A549 (cell line): Measurements from ENCODE around the gene TIE1. TPM values are rescaled to one million over a fixed set of nuclear protein-coding genes. Genes with fewer than 3 reads are reported as not detected.

Source experiments
- ATAC-seq, 2 experiments: fragments of 200-7000 bp in 1 of 2; fragments of >200 bp in 1 of 2; cut with Nextera tagmentation in 1 of 2; cut with Tn5 transposase in 1 of 2; 3 replicates each; pipeline versions ENCODE4 v1.8.0 to v1.9.1; 2018 to 2020; ENCODE audit warnings: mild to moderate bottlenecking in 1 of 2, moderate library complexity in 1 of 2
- CTCF ChIA-PET: fragments of 300-600 bp; sonication (Branson Sonifier 250); formaldehyde crosslinking; extraction: SDS; loops from one replicate; lab custom pipeline; 2021; ENCODE audit warnings: antibody characterized with exemption, inconsistent platforms; lab: Yijun Ruan, JAX
- POLR2A ChIA-PET: fragments of 350-600 bp; formaldehyde crosslinking; extraction: SDS; loops from one replicate; lab custom pipeline; 2021; ENCODE audit warnings: antibody characterized with exemption, inconsistent platforms; lab: Yijun Ruan, JAX
- DNase-seq, 2 experiments: peaks; one replicate each; pipeline versions ENCODE4 v3.0.0 to v3.0.0-alpha.2; 2011 to 2016; ENCODE audit warnings: low read depth in 1 of 2, low spot score in 1 of 2
- FAIRE-seq: peaks from 2 replicates; lab custom pipeline; 2011; peaks lifted over from hg19 to GRCh38; lab: Jason Lieb, UNC
- H3K27ac ChIP-seq, 2 experiments: fragments of >200 bp; sonication (Bioruptor Twin); formaldehyde crosslinking; 3 replicates each; pipeline ENCODE4 v1.5.1; 2016 to 2017
- H3K4me1 ChIP-seq: fragments of >200 bp; sonication (Bioruptor Twin); formaldehyde crosslinking; 3 replicates; pipeline ENCODE4 v1.6.1; 2016
- H3K4me2 ChIP-seq: fragments of >200 bp; sonication (Bioruptor Twin); formaldehyde crosslinking; 3 replicates; pipeline ENCODE4 v1.6.1; 2016
- H3K4me3 ChIP-seq: fragments of >200 bp; sonication (Bioruptor Twin); formaldehyde crosslinking; 3 replicates; pipeline ENCODE4 v1.5.1; 2016
- H3K9me3 ChIP-seq: fragments of >200 bp; sonication (Bioruptor Twin); formaldehyde crosslinking; 3 replicates; pipeline ENCODE4 v1.6.1; 2016
- BHLHE40 ChIP-seq: IDR thresholded peaks from 2 replicates; pipeline ENCODE4 v1.6.1; 2012; ENCODE audit warnings: low read depth, low read length, inconsistent platforms
- CEBPB ChIP-seq, 2 experiments: fragments of >200 bp in 1 of 2; sonication (Bioruptor Twin) in 1 of 2; formaldehyde crosslinking in 1 of 2; IDR thresholded peaks; 2 replicates each; pipeline ENCODE4 v1.6.1; 2012 to 2016
- CHD4 ChIP-seq: fragments of 200-600 bp; sonication (generic); IDR thresholded peaks from 2 replicates; pipeline ENCODE4 v1.6.1; 2016; ENCODE audit warnings: antibody characterized with exemption, mild to moderate bottlenecking, borderline replicate concordance
- EHMT2 ChIP-seq: fragments of 200-600 bp; sonication (generic); IDR thresholded peaks from 2 replicates; pipeline ENCODE4 v1.6.1; 2016; ENCODE audit warnings: antibody characterized with exemption, low read depth, mild to moderate bottlenecking, moderate library complexity
- FOXS1 ChIP-seq: fragments of 250-450 bp; sonication (Bioruptor Pico); IDR thresholded peaks from 2 replicates; pipeline ENCODE4 v1.5.0; 2020; ENCODE audit warnings: mild to moderate bottlenecking, moderate library complexity
- HDAC2 ChIP-seq: fragments of 200-600 bp; sonication (generic); IDR thresholded peaks from 2 replicates; pipeline ENCODE4 v1.6.1; 2016
- HEYL ChIP-seq: fragments of 250-450 bp; sonication (Bioruptor Pico); IDR thresholded peaks from 2 replicates; pipeline ENCODE4 v1.8.0; 2021; ENCODE audit warnings: mild to moderate bottlenecking, moderate library complexity
- HOXB5 ChIP-seq: fragments of 250-450 bp; sonication (Bioruptor Pico); IDR thresholded peaks from 2 replicates; pipeline ENCODE4 v1.5.0; 2020; ENCODE audit warnings: mild to moderate bottlenecking, moderate library complexity
- JUN ChIP-seq, 2 experiments: fragments of >200 bp; sonication (Bioruptor Twin); formaldehyde crosslinking; IDR thresholded peaks; 2 replicates in 1 of 2; 3 replicates in 1 of 2; pipeline ENCODE4 v1.6.1; 2016 to 2017
- KDM5A ChIP-seq: fragments of 200-600 bp; sonication (generic); IDR thresholded peaks from 2 replicates; pipeline ENCODE4 v1.6.1; 2016; ENCODE audit warnings: antibody characterized with exemption, mild to moderate bottlenecking
- MAZ ChIP-seq: fragments of 150-350 bp; IDR thresholded peaks from 2 replicates; pipeline ENCODE4 v1.6.1; 2014; ENCODE audit warnings: antibody characterized with exemption, low read depth, low read length, borderline replicate concordance
- MYC ChIP-seq: IDR thresholded peaks from 2 replicates; pipeline ENCODE4 v1.6.1; 2012; ENCODE audit warnings: mild to moderate bottlenecking, inconsistent platforms, low read length, improper control_type of control experiment, borderline replicate concordance
- NPAS2 ChIP-seq: fragments of 250-450 bp; sonication (Bioruptor Pico); IDR thresholded peaks from 2 replicates; pipeline ENCODE4 v1.8.0; 2022; ENCODE audit warnings: mild to moderate bottlenecking, moderate library complexity, borderline replicate concordance
- POLR2A ChIP-seq: IDR thresholded peaks from 2 replicates; pipeline ENCODE4 v1.6.1; 2012; ENCODE audit warnings: mild to moderate bottlenecking, low read length
- RARB ChIP-seq: fragments of 250-450 bp; sonication (Bioruptor Pico); IDR thresholded peaks from 2 replicates; pipeline ENCODE4 v1.8.0; 2021; ENCODE audit warnings: mild to moderate bottlenecking, moderate library complexity
- SREBF2 ChIP-seq: fragments of 450-650 bp; IDR thresholded peaks from 2 replicates; pipeline ENCODE4 v1.6.1; 2014; ENCODE audit warnings: mild to moderate bottlenecking, moderate library complexity
- TFCP2L1 ChIP-seq: fragments of 250-450 bp; sonication (Bioruptor Pico); IDR thresholded peaks from 2 replicates; pipeline ENCODE4 v1.5.0; 2021; ENCODE audit warnings: mild to moderate bottlenecking
- ZFP36 ChIP-seq: fragments of 450-650 bp; IDR thresholded peaks from 2 replicates; pipeline ENCODE4 v1.6.1; 2014; ENCODE audit warnings: borderline replicate concordance; ENCODE audit not compliant: partially characterized antibody
- ZNF302 ChIP-seq: fragments of 250-450 bp; sonication (Bioruptor Pico); IDR thresholded peaks from 2 replicates; pipeline ENCODE4 v1.9.0; 2021; ENCODE audit warnings: inconsistent platforms, mild to moderate bottlenecking, moderate library complexity
- ZSCAN20 ChIP-seq: fragments of 250-450 bp; sonication (Bioruptor Pico); IDR thresholded peaks from 2 replicates; pipeline ENCODE4 v1.8.0; 2022; ENCODE audit warnings: mild to moderate bottlenecking, moderate library complexity
- WGBS: methylation state at CpG from one replicate; pipeline ENCODE4 v1.1.6; 2017; ENCODE audit errors: missing lambda C conversion rate; 5-methylcytosine and 5-hydroxymethylcytosine counted together
- polyA plus RNA-seq, 4 experiments: library from polyadenylated mRNA; depleted of rRNA in 3 of 4; stranded (reverse); fragments of >200 nt; fragmentation: RNase III in 1 of 4; extraction: RNeasy Plus Mini Kit Qiagen cat#74134 plus additional on column Dnase treatment in 1 of 4; gene quantifications; 2 replicates in 3 of 4; 3 replicates in 1 of 4; pipeline ENCODE4 v1.2.3, GENCODE V29; 2011 to 2017
- TF ChIP-seq, protein P1 (sequence below): fragments of 200-600 bp; sonication (generic); IDR thresholded peaks from 2 replicates; pipeline ENCODE4 v1.6.1; 2016; ENCODE audit warnings: antibody characterized with exemption, mild to moderate bottlenecking, moderate library complexity
- TF ChIP-seq, protein P2 (sequence below): fragments of >200 bp; sonication (Bioruptor Twin); formaldehyde crosslinking; IDR thresholded peaks from 2 replicates; pipeline ENCODE4 v1.6.1; 2016
- TF ChIP-seq, protein P3 (sequence below): fragments of 250-450 bp; sonication (Bioruptor Pico); IDR thresholded peaks from 2 replicates; pipeline ENCODE4 v1.5.0; 2020; ENCODE audit warnings: low read depth, mild to moderate bottlenecking, moderate library complexity
- TF ChIP-seq, protein P4 (sequence below): fragments of >200 bp; sonication (Bioruptor Twin); formaldehyde crosslinking; IDR thresholded peaks from 3 replicates; pipeline ENCODE4 v1.6.1; 2016
- TF ChIP-seq, protein P5 (sequence below): IDR thresholded peaks from 2 replicates; pipeline ENCODE4 v1.6.1; 2012
- TF ChIP-seq, protein P6 (sequence below): fragments of 150-350 bp; IDR thresholded peaks from 2 replicates; pipeline ENCODE4 v1.6.1; 2014; ENCODE audit warnings: low read depth, mild to moderate bottlenecking, low read length

TIE1 gene
- polyA plus RNA-seq, 2 of the 4 experiments (the other 2 are of a cell fraction) = not detected

DNA sequence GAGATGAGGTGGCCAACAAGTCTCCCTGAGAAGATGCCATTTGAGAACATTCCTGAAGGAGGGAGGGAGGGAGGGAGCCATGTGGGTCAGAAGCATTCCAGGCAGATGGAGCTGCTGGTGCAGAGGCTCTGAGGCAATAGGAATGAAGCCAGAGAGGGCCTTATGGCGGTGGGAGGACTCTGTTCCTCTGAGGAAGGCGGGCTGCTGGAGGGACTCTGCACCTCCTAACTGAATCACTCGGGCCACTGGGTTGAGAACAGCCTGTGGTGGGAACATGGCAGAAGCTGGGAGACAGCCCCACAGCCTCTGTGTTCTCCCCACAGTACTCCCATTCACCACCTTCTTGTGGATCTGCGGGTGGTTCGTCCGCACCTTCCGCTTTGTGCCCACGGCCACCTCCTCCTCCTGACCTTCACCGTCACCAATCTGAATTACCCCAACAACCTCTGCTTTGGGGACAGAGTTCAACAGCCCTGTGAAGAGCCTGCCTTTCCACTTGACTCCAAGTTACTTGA lies 33.4 kb upstream of the TIE1 start:
- Histone ChIP-seq H3K4me1 (no peaks in the 10 kb centered on the region), H3K4me2 (no peak overlapping the region), H3K4me3 (no peak overlapping the region), H3K27ac (no peak overlapping the region), H3K9me3 (peaks cover 4% of the 10 kb centered on the region; the same call in 1 of the 3 replicates)
- DNase-seq (no peak), ATAC-seq (peak in 1 of 2 experiments; percentile 21; a peak in 1 of 6 replicates), FAIRE-seq (no peak)
- CTCF ChIA-PET = no interaction called here
- POLR2A ChIA-PET = no interaction called here
- TF ChIP-seq, protein P1, sequence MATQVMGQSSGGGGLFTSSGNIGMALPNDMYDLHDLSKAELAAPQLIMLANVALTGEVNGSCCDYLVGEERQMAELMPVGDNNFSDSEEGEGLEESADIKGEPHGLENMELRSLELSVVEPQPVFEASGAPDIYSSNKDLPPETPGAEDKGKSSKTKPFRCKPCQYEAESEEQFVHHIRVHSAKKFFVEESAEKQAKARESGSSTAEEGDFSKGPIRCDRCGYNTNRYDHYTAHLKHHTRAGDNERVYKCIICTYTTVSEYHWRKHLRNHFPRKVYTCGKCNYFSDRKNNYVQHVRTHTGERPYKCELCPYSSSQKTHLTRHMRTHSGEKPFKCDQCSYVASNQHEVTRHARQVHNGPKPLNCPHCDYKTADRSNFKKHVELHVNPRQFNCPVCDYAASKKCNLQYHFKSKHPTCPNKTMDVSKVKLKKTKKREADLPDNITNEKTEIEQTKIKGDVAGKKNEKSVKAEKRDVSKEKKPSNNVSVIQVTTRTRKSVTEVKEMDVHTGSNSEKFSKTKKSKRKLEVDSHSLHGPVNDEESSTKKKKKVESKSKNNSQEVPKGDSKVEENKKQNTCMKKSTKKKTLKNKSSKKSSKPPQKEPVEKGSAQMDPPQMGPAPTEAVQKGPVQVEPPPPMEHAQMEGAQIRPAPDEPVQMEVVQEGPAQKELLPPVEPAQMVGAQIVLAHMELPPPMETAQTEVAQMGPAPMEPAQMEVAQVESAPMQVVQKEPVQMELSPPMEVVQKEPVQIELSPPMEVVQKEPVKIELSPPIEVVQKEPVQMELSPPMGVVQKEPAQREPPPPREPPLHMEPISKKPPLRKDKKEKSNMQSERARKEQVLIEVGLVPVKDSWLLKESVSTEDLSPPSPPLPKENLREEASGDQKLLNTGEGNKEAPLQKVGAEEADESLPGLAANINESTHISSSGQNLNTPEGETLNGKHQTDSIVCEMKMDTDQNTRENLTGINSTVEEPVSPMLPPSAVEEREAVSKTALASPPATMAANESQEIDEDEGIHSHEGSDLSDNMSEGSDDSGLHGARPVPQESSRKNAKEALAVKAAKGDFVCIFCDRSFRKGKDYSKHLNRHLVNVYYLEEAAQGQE = no peak
- TF ChIP-seq, protein P2, sequence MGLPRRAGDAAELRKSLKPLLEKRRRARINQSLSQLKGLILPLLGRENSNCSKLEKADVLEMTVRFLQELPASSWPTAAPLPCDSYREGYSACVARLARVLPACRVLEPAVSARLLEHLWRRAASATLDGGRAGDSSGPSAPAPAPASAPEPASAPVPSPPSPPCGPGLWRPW = no peak
- TF ChIP-seq ZSCAN20 (no peak), POLR2A (no peak), ZNF302 (no peak), JUN (IDR thresholded peaks at IDR 0.05) (no peak), HOXB5 (CRISPR knock-in tag) (no peak), EHMT2 (no peak)
- TF ChIP-seq, protein P3, sequence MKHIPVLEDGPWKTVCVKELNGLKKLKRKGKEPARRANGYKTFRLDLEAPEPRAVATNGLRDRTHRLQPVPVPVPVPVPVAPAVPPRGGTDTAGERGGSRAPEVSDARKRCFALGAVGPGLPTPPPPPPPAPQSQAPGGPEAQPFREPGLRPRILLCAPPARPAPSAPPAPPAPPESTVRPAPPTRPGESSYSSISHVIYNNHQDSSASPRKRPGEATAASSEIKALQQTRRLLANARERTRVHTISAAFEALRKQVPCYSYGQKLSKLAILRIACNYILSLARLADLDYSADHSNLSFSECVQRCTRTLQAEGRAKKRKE (CRISPR knock-in tag) = no peak
- TF ChIP-seq, protein P4, sequence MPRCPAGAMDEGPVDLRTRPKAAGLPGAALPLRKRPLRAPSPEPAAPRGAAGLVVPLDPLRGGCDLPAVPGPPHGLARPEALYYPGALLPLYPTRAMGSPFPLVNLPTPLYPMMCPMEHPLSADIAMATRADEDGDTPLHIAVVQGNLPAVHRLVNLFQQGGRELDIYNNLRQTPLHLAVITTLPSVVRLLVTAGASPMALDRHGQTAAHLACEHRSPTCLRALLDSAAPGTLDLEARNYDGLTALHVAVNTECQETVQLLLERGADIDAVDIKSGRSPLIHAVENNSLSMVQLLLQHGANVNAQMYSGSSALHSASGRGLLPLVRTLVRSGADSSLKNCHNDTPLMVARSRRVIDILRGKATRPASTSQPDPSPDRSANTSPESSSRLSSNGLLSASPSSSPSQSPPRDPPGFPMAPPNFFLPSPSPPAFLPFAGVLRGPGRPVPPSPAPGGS = no peak
- TF ChIP-seq, protein P5, sequence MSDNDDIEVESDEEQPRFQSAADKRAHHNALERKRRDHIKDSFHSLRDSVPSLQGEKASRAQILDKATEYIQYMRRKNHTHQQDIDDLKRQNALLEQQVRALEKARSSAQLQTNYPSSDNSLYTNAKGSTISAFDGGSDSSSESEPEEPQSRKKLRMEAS = no peak
- 63% methylated on average over 9 of the region's 9 CpGs for WGBS

DNA sequence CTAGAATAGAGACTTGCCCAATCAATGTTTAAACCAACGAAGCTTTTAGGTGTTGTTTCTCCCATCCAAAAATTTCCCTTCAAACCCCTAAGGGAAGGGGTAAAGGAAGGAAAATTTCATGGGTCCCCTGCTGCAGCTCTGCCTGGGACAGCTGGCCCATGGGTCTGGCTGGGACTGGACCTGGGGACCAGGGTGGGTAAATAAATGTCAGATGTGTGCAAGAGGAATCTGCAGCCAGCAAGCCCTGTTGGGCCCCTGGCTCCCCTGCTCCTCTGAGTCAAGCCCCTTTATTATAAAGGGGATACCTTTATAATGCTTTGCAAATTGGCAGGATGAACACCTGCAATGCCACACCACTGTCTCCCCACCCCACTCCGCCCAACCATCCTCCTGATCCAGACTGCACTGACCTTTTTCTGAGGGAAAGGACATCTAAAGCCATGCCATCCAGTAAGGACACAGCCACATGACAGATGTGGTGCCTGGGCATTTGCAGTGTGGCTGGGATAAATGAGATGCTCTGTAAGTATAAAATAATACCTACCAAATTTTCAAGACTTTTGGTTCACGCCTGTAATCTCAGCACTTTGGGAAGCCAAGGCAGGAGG lies 32.9 kb upstream of the TIE1 start:
- POLR2A ChIA-PET = no interaction called here
- FAIRE-seq = no peak
- no peak for DNase-seq

More for the DNA sequence above, 32.9 kb upstream of the TIE1 start:
- no peak overlapping the region for H3K4me3 ChIP-seq
- CTCF ChIA-PET = no interaction called here
- TF ChIP-seq CHD4 = no peak
- TF ChIP-seq JUN (IDR thresholded peaks at IDR 0.05) = no peak
- TF ChIP-seq EHMT2 = no peak
- no peak for TF ChIP-seq HEYL (CRISPR knock-in tag)
- TF ChIP-seq KDM5A = no peak
- TF ChIP-seq RARB (CRISPR knock-in tag) = no peak
- TF ChIP-seq FOXS1 (CRISPR knock-in tag) = no peak
- no peak for TF ChIP-seq POLR2A
- no peak for TF ChIP-seq HDAC2
- TF ChIP-seq BHLHE40 = no peak
- no peak for TF ChIP-seq CEBPB (IDR thresholded peaks at IDR 0.05)
- TF ChIP-seq, protein P6, sequence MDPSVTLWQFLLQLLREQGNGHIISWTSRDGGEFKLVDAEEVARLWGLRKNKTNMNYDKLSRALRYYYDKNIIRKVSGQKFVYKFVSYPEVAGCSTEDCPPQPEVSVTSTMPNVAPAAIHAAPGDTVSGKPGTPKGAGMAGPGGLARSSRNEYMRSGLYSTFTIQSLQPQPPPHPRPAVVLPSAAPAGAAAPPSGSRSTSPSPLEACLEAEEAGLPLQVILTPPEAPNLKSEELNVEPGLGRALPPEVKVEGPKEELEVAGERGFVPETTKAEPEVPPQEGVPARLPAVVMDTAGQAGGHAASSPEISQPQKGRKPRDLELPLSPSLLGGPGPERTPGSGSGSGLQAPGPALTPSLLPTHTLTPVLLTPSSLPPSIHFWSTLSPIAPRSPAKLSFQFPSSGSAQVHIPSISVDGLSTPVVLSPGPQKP = no peak
- no peak for TF ChIP-seq NPAS2 (CRISPR knock-in tag)
- no peak for TF ChIP-seq ZFP36
- TF ChIP-seq, protein P5 = no peak
- TF ChIP-seq MYC = no peak
- TF ChIP-seq ZSCAN20 = no peak
- no peak for TF ChIP-seq TFCP2L1 (CRISPR knock-in tag)
- no peak for TF ChIP-seq SREBF2
- TF ChIP-seq MAZ = no peak
- TF ChIP-seq, all 56 proteins: peak for 0
- H3K27ac ChIP-seq = no peak overlapping the region
- no peaks in the 10 kb centered on the region for H3K4me1 ChIP-seq
- 62% methylated on average over 3 of the region's 3 CpGs for WGBS
- no peak for ATAC-seq
- peaks cover 4% of the 10 kb centered on the region; the same call in 1 of the 3 replicates for H3K9me3 ChIP-seq
- H3K4me2 ChIP-seq = no peak overlapping the region
